Subcutaneous abdominal adipose tissue (tissue), 5 donors: ENCODE data around the gene VPS37C.

Experiments
- H3K27ac ChIP-seq: one replicate; pipeline ENCODE4 v1.7.0; 2013; ENCODE audit warnings: low read depth, mild to moderate bottlenecking, inconsistent platforms, low read length, moderate library complexity
- H3K27me3 ChIP-seq, 5 donors: one replicate each; pipeline ENCODE4 v1.7.0; 2013; ENCODE audit warnings: low read length in 5 of 5, inconsistent platforms in 1 of 5; ENCODE audit not compliant: control insufficient read depth in 5 of 5, insufficient read depth in 4 of 5
- H3K36me3 ChIP-seq, 5 donors: one replicate each; pipeline ENCODE4 v1.7.0; 2013; ENCODE audit warnings: low read length in 5 of 5; ENCODE audit not compliant: control insufficient read depth in 5 of 5, insufficient read depth in 5 of 5
- H3K4me1 ChIP-seq, 5 donors: one replicate each; pipeline ENCODE4 v1.7.0; 2013; ENCODE audit warnings: low read length in 5 of 5, mild to moderate bottlenecking in 3 of 5, moderate library complexity in 1 of 5; ENCODE audit not compliant: control insufficient read depth in 5 of 5, insufficient read depth in 5 of 5
- H3K4me3 ChIP-seq, 5 donors: one replicate each; pipeline ENCODE4 v1.7.0; 2013; ENCODE audit warnings: low read length in 5 of 5, low read depth in 1 of 5
- H3K9ac ChIP-seq, 5 donors: one replicate each; pipeline ENCODE4 v1.7.0; 2013; ENCODE audit warnings: low read length in 5 of 5, mild to moderate bottlenecking in 4 of 5, moderate library complexity in 3 of 5
- H3K9me3 ChIP-seq, 5 donors: one replicate each; pipeline ENCODE4 v1.7.0; 2013; ENCODE audit warnings: low read length in 5 of 5; ENCODE audit not compliant: control insufficient read depth in 5 of 5
- donor health status: healthy.
- donor health status: healthy.
- donor health status: healthy.
- donor health status: healthy.
- donor health status: healthy.

VPS37C gene

DNA sequence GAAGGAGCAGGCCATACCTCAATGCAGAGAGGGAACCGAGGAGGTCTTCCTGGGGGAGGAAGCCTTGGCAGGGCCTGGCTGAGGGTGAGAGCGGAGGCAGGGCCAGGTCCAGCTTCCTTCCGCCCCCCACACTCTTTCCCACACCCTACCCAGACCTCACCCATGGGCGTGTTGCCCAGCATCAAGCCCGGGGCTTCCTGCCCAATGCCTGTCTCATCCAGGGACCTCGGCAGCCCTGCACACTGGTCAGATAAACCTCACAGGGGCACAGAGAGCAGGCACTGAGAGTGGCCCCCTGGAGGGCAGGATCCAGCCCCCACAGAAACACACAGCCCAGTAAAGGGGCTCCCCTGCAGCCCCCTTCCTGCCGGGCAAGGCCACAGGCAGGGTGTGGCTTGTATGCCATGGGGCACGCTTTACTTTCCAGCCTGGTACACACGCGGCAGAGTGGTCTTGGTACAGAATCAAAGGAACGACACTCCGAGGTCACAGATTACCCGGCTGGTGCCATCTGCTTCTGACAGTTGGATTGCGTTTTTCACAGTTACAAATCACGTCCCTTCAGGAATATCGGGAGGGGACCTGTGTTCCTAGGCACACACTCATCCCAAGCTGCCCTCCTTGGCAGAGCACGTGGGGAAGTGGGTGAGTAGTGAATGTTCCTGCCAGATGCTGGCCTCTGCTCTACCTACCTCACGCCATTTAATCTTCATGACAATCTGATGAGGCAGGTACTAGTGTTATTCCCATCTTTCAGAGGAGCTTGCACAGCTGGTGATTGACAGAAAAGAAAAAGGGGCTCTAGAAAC lies 79.0 kb downstream of the VPS37C start:
- no peak overlapping the region for H3K9ac ChIP-seq
- no peaks in the 10 kb centered on the region for H3K36me3 ChIP-seq
- H3K9me3 ChIP-seq = no peaks in the 10 kb centered on the region
- peaks cover 4 to 15% (median 12%) of the 10 kb centered on the region in 5 donors for H3K27me3 ChIP-seq
- H3K27ac ChIP-seq = no peak overlapping the region
- peaks cover 0 to 9% (median 4%) of the 10 kb centered on the region in 5 donors for H3K4me1 ChIP-seq
- no peak overlapping the region for H3K4me3 ChIP-seq

DNA sequence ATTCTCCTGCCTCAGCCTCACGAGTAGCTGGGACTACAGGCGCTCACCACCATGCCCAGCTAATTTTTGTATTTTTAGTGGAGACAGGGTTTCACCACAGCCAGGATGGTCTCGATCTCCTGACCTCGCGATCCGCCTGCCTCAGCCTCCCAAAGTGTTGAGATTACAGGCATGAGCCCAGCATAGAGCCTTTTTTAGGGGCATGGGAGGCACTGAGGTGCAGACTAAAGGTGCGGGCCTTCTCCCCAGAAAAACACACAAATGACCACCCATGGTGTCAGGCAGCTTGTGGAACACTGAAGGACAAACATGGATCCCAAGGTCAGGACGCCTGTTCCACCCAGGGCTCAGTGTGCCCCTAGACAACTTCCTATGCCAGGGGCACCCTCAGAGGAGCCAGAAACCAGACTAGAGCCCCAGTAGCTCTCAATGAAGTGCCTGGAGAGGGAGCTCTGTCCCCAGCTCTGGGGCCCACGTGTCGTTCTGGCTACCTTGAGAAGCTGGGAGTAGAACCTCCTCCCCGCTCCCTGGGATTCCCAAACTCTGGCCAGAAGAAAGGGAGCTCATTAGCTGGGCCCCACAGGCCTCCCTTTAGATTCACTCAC lies 80.1 kb downstream of the VPS37C start:
- no peaks in the 10 kb centered on the region for H3K36me3 ChIP-seq
- H3K27ac ChIP-seq = no peak overlapping the region
- H3K9ac ChIP-seq = no peak overlapping the region
- H3K27me3 ChIP-seq = peaks cover 4 to 15% (median 12%) of the 10 kb centered on the region in 5 donors
- no peak overlapping the region for H3K4me3 ChIP-seq
- no peaks in the 10 kb centered on the region for H3K9me3 ChIP-seq
- H3K4me1 ChIP-seq = peaks cover 0 to 9% (median 4%) of the 10 kb centered on the region in 5 donors

DNA sequence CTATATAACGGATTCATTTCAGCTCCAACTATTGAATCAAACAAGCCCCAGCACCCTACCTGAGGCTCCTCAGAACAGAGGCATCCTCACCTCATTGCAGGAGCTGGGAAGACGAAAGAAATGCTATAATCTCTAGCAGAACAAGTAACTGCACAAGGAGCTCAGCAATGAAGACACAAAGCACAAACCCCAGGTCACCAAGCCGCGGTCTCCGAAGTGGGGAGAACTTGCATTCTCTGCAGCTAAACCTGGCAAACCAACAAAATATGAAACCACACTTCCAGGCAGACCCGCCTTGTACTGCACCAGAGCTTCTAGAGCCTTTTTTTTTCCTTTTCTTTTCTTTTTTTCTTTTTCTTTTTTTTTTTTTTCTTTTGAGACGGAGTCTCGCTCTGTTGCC lies 80.7 kb downstream of the VPS37C start:
- Histone ChIP-seq H3K36me3 (no peaks in the 10 kb centered on the region), H3K4me3 (no peak overlapping the region), H3K4me1 (peaks cover 0 to 11% (median 4%) of the 10 kb centered on the region in 5 donors), H3K27me3 (peaks cover 4 to 15% (median 12%) of the 10 kb centered on the region in 5 donors), H3K9ac (no peak overlapping the region), H3K27ac (no peak overlapping the region), H3K9me3 (peaks cover 0 to 2% (median 0%) of the 10 kb centered on the region in 5 donors)
